SHP77 (cell line): Measurements from ENCODE around the gene MYO5A.
"Not testable (repeated sequence)": the region's sequence is repeated elsewhere in the genome, so short reads cannot be mapped to it uniquely, and the experiment has no call there.

ENCODE experiments used
- DNase-seq, 2 experiments: peaks; one replicate each; lab custom pipeline; 2025; lab: John Stamatoyannopoulos, UW

Gene MYO5A

GRCh38 chr15:52462806-52463360 lies 65.8 kb downstream of the MYO5A start:
- no peak for DNase-seq

DNA sequence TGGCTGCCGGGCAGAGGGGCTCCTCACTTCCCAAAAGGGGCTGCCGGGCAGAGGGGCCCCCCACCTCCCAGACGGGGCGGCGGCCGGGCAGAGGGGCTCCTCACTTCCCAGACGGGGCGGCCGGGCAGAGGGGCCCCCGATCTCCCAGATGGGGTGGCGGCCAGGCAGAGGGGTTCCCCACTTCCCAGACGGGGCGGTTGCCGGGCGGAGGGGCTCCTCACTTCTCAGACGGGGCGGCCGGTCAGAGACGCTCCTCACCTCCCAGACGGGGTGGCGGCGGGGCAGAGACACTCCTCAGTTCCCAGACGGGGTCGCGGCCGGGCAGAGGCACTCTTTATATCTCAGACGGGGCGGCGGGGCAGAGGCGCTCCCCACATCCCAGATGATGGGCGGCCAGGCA lies 69.0 kb downstream of the MYO5A start:
- not testable (repeated sequence) for DNase-seq

DNA sequence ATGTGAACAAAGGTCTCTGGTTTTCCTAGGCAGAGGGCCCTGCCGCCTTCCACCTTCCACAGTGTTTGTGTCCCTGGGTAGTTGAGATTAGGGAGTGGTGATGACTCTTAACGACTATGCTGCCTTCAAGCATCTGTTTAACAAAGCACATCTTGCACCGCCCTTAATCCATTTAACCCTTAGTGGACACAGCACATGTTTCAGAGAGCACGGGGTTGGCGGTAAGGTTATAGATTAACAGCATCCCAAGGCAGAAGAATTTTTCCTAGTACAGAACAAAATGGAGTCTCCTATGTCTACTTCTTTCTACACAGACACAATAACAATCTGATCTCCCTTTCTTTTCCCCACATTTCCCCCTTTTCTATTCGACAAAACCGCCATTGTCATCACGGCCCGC lies 69.4 kb downstream of the MYO5A start:
- DNase-seq: not testable (repeated sequence)

DNA sequence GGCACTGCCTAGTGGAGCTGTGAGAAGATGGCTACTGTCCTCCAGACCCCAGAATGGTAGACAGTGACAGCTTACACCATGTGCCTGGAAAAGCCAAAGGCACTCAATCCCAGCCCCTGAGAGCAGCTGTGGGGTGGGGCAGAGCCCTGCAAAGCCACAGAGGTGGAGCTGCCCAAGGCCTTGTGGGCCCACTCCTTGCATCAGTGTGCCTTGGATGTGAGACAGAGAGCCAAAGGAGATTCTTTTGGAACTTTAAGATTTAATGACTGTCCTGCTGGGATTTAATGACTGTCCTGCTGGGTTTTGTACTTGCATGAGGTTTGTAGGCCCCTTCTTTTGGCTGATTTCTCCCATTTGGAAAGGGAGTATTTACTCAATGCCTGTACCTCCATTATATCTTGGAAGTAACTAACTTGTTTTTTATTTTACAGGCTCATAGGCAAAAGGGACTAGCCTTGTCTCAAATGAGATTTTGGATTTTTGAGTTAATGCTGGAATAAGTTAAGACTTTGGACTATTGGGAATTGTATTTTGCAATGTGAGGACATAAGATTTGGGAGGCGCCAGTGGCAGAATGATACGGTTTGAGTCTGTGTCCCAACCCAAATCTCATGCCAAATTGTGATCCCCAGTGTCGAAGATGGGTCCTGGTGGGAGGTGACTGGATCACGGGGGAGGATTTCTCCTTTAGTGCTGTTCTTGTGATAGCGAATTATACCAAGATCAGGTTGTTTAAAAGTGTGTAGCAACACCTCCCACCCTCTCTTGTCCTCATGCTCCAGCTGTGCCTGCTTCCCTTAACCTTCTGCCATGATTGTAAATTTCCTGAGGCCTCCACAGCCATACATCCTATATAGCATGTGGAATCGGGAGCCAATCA lies 80.4 kb downstream of the MYO5A start:
- no peak for DNase-seq

DNA sequence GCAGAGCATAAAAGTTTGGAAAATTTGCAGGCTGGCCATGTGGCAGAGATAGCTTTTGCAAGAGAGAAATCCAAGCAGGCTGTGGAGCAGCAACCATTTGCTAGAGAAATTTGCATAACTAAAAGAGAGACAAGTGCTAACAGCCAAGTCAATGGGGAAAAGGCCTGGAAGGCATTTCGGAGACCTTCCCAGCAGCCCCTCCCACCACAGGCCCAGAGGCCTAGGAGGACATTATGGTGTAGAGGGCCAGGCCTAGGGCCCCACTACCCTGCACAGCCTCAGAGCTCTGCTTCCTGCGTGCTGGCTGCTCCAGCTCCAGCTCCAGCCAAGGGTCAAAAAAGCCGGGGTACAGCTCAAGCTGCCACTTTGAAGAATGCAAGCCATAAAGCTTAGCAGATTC lies 82.7 kb downstream of the MYO5A start:
- no peak for DNase-seq

- no peak for DNase-seq
These were observed 83.1 kb downstream of the MYO5A start for GRCh38 chr15:52445553-52445952.

DNA sequence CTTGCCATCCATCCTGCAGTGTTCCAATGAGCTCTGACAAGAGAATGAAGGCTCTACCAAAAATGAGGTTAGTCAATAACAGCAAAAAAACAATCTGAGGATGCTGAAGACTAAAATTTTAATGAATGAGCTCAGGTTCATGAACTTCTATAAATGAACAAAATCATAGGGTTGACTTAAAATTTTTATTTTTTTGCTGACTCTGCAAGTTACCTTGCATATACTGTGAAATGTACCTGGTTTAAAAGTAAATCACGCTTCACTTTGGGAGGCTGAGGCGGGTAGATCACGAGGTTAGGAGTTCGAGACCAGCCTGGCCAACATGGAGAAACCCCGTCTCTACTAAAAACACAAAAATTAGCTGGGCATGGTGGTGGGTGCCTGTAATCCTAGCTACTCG lies 85.5 kb downstream of the MYO5A start:
- not testable (repeated sequence) for DNase-seq

DNA sequence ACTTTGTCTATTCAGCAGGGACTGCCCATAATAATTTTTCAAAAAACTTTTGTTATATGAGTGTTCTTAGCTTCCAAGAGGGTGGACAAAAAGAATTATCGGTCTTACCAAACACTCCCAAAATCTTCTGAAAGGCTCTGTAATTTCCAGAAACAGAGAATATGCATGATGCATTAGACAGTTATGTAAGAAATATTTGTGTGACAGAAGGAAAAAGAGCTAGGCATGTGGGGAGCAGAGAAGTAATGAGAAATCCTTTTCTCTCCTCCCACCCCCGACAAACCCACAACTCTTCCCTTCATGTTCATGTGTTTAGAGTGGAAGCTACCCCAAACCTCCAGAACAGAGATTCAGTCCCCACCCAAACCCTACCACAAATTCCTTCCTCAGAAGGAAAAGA lies 86.8 kb downstream of the MYO5A start:
- no peak for DNase-seq

DNA sequence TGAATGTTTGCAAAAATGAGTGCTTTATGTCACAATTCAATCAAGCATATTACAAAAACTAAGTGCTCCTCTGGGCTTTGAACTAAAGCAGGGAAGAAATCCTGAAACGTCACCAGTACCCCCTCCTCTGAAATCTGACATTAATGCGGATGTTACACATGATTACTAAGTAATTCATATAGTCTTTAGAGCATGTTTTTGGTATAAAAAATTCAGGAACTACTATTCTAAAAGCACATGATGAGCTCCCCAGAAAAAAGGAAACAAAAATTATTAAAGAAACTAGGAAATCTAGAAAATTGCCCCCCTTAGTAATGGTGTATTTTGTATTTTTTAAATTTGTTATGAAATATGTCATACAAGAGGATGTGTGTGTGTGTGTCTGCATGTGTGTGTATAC lies 87.7 kb downstream of the MYO5A start:
- no peak for DNase-seq

DNA sequence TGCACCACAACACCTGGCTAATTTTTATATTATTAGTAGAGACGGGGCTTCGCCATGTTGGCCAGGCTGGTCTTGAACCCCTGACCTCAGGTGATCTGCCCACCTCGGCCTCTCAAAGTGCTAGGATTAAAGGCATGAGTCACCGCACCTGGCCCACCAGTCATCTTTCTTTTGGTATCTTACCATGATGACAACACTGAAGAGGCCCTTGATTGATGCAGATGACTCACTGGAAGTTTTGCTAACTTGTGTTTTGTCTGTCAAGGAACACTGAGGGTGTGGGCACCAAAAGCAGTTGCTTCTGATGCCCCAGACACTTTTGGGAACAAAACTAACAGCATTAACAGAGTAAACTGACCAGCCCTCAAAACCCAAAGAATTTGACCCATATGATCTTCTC lies 88.3 kb downstream of the MYO5A start:
- no peak for DNase-seq

- DNase-seq: no peak
These were observed 89.2 kb downstream of the MYO5A start for GRCh38 chr15:52439470-52439869.

GRCh38 chr15:52439042-52439441 lies 89.6 kb downstream of the MYO5A start:
- not testable (repeated sequence) for DNase-seq

GRCh38 chr15:52438047-52438446 lies 90.6 kb downstream of the MYO5A start:
- no peak for DNase-seq

DNA sequence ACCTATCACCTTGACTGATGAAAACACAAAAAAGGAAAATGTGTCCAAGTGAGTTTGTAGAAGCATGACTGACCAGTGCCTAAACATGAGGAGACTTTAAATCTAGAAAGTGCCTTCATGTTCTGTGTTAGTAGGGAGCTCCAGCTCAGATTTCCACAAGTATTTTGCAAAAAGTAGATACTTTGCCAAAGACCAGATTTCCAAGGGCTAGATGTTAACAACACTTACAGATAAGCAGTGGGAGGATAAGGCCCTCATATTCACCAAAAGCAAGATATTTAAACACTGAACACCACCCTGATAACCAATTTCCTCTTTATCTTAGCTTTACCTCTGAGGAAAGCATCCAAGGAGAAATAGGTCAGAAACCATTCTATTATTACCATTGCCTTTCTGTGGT lies 91.0 kb downstream of the MYO5A start:
- no peak for DNase-seq

GRCh38 chr15:52436981-52437380 lies 91.7 kb downstream of the MYO5A start:
- no peak for DNase-seq

DNA sequence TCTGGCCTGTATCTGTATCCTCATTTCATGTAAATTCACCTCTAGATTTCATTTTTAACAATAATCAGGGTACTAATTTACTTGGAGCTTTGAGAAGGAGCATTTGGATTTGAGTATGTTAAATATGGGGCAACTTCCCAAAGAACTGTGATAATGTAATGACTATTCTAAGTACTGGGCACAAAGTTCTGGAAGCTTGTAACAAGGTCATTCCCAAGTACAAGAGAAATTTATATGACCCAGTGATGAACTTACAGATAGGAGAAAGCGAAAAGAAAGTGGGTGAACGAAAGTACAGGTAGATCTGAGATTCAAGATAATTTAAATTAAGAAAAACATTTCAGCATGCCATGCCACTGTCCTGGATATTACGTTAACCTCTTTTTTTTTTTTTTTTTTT lies 93.8 kb downstream of the MYO5A start:
- no peak for DNase-seq

DNA sequence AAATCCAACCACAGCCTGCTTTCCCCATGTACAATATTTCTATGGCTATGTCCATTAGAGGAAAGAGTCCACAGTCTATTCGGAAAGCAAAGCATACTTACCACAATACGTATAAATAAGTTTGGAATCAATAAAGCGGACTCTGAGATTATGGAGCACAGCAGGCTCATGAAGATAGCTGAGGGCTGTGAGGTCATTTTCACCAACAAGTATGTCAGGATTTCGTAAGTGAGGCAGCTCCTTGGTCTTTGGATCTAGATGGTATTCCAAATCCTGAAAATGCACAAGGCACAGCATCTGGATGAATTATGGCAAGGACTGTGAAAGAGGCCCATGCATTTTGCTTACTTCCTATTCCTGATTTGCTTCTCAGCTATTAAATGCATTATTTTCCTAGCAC lies 100.4 kb downstream of the MYO5A start:
- no peak for DNase-seq

DNA sequence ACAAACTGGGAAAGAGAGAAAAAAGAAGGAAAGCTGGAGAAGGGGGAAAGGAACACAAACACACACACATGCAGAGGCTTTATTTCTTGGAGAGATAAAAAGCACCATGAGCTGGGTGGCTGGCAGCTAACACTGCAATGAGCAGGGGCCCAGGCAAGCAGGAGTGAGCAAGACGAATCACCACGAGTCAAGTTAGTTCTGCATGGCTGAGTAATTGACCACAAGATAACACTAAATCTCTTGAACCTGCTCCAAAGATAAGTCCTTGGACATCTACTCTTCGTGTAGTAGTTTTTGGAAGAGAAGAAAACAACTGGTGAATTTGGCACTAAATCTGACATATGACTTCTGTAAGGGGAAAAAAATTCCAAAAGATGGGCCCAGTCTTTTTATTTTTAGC lies 100.9 kb downstream of the MYO5A start:
- no peak for DNase-seq

- DNase-seq: no peak
These were observed 103.7 kb downstream of the MYO5A start for GRCh38 chr15:52424856-52425431.

- no peak for DNase-seq
These were observed 104.8 kb downstream of the MYO5A start for GRCh38 chr15:52423852-52424251.

GRCh38 chr15:52422001-52422400 lies 106.7 kb downstream of the MYO5A start:
- no peak for DNase-seq

DNA sequence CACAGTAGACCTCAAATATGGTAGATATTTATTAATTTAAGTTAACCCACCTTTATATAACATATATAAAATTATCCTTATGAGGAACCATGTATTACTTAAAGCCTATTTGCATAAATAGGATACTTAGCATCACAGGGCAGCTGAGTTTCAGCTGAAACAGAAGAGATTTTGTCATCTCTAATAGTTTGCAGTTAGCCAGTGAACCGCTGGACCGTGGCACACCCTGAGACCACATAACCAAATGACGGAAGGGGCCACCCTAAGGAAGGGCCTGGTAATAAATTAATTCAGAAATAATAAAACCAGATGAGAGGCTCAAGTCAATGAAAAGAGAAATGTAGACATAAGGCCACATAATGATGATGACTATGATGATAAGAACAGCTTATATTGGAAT lies 107.7 kb downstream of the MYO5A start:
- no peak for DNase-seq

DNA sequence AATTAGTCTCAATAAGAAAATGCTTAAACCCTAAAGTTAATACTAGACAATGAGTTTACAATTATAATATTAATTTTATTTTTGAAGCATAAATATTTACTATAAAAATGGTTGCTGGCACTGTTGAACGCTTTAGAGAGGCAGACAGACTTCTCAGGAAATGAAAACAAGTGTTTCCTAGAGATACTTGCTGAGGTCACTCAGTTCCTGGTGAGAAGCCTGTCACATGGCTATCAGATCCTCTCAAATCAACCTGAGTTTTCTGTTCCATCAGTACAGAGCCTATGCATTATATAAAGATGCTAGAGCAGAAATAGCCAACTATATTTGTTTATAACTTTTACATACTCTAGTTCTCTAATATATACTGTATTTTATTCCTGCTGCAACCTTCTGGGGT lies 109.2 kb downstream of the MYO5A start:
- DNase-seq: no peak
